GM19025 (cell line): ENCODE measurements around the gene NFIX.
A peak's percentile ranks its signal among the peaks of the same experiment; 100 is the strongest.

Experiments
- ATAC-seq: cut with Tn5 transposase; IDR thresholded peaks from one replicate; pipeline ENCODE4 v1.9.1; 2021; ENCODE audit warnings: mild to moderate bottlenecking, low read depth, moderate library complexity; ENCODE audit not compliant: unreplicated experiment

NFIX gene

DNA sequence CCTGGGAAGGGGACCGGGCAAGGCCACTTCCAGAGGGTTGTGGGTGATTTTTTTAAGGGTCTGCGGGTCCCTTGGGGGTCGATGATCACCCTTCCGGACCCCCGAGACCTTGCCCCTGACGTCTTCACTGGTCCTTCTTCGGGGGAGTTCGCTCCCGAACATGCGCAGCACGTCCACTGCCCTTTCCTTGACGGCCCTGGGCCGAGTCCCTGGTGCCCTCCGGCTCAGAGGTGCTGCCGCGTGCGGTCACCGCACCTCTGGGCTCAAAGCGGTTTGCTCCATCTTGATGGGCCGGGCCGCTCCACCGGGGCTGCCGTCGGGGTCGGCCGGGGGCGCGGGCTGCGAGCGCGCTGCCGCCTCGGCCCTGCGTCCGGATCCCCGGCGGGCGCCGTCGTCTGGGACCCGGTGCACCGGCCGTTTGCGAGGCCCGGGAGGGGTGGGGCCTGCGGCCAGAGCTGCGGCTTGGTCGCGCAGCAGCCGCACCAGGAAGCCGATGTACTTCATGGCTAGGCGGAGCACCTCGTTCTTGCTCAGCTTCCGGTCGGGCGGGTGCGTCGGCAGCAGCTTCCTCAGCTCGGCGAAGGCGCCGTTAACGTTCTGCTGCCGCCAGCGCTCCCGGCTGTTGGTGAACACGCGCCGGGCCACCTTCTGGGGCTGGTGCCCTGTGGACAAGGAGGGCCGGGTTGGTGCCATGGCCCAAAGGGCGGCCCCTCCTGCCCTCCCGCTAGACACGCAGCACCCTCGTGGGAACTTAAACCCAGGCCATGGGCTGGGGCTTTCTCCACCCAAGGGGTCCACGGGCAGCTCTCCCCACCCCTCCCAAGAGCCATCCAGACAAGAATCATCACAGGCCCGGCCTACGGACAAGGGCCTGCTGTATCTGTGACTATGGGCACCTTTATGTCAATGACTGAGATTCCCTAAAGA, 104.1 kb downstream of the NFIX start:
- ATAC-seq: no peak

DNA sequence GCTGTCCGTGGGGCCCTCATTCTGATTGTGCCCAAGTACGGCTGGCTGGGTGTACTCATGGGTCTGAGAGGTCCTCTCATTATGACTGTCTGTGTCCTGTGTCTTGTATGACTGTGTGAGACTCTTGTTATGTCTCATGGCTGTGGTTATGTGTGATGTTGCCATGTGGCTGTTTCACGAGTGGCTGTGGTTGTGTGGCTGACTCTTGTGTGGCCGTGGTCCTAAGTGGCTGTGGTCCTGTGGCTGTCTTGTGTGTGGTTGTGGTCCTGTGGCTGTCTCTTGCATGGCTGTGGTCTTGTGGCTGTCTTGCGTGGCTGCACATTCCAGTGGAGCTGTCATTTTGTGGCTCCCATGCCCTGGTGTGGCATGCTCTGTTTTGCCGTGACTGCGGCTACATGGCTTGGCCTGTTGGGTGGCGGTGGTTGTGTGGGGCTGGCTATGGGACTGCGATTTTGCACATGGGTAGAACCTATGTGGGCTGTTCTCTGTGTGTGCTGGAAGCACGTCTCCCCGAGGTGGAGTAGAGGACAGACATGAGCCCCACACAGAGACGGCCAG, 104.8 kb downstream of the NFIX start:
- no peak for ATAC-seq

DNA sequence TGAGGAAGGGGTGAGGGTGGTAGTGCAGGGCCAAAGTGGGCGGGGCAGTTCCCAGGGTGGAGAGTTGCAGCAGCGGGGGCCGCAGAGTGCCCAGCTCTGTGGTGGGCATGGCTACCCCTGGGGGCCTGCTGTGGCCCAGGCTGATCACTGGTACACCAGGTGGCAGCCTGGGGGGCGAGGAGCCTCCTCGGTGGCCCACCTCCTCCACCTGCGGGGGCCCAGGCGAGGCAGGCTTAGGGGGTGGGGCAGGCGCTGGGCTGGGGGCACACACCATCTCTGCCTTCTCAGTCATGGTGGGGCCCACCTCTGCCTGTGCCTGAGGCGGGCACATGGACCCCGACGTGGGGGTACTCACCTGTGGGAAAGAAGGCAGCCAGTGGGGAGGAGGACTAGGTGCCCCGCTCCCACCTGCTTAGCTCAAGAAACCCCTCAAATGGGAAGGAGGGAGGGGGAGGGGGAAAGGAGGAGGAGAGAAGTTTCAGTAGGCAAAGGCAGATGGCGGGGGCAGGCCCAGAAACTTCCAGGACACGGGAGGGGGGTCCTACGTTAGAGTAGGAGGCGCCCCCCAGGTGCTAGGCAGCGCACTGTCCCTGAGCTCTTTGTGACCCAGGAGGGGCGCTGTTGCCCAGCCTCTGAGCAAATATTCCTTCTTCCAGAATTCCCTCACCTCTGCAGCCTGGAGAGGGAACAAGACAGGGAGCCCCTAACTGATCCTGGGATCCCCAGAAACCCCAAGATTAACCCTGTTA, 105.7 kb downstream of the NFIX start:
- no peak for ATAC-seq

DNA sequence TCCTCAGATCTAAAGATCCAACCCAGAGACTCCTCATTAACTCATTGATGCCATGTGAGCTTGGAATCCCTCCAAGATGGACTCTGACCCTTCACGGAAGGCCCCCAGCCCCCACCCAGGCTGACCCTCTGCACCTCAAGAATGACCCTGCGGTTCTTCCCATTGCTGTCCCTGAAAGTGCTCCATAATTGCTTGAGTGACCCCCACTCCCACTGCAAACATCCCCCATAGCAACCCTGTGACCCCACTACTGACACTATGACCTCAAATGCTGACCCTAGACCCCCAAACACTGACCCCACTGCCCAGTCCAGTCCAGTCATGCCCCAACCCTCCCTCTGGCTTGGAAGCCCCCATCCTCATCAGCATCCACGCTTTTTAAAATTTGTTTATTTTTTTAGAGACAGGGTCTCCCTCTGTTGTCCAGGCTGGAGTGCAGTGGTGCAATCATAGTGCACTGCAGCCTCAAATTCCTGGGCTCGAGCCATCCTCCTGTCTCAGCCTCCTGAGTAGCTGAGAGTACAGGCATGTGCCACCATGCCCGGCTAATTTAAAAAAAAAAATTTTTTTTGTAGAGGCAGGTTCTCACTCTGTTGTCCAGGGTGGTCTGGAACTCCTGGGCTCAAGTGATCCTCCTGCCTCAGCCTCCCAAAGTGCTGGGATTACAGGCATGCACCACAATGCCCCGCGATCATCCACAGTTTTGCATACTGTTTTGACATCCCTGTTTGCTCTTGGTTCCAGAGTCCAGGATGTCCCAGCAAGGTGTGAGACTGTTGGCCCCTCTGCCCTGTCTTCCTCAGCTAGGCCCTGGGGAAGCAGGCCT, 106.5 kb downstream of the NFIX start:
- no peak for ATAC-seq

DNA sequence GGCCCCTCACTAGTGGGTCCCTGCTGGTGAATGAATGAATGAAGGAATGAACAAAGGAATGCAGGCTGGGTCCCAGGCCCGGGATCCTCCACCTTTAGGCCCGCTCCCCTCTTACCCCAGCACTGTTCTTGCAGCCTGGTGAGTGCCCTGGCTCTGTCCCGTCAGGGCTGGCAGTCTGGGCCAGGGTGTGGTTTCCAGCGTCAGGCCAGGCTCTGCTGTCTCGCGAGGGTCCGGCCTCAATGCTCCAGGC, 107.1 kb downstream of the NFIX start:
- no peak for ATAC-seq

DNA sequence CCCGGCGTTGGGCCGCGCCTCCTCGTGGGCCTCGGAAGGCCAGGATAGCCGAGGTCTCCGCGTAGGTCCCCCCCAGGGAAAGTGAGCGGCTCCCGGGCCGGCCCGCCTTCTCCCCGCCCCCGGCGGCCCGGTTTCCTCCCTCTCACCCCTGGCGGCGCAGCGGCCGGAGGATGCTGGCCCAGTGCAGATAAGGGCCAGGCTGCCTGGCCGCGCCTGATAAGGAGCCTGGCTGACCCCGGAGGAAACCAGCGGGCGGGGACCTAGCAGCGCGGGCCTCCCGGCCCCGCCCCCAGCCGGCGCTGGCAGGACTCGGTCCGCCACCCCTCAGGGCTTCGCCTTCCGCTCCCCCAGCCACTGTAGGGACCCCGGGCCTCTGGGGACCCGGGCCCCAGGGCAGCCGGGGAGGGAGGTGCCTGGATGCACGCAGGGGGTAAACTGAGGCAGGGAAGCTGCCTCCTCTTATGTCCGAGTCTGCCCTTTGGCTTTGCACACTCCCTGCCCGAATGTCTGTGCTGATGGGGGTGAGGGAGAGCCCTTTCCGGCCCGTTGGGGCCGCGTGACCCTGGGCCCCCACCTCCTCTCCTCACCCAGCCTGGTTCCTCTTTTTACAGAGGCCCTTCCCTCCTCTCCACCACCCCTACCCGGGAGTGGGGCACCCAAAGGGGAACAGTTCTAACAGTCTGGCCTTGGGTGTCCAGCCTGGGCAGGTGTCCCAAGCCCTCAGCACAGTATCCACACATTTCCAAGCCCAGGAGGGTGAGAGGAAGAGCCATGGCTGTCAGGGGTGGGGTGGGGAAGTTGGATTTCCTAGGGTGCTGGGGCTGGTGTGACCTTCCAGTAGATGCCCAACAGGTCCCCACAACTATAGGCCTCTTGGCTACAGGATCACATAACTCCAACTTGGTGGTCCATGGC, 107.6 kb downstream of the NFIX start, which contains the start of gene LYL1:
LYL1 (minus strand) TSS at position 193 of the 915 bp plus-strand sequence. CDS start 1,687 bp downstream, outside the sequence.
- ATAC-seq: peak; percentile 33

DNA sequence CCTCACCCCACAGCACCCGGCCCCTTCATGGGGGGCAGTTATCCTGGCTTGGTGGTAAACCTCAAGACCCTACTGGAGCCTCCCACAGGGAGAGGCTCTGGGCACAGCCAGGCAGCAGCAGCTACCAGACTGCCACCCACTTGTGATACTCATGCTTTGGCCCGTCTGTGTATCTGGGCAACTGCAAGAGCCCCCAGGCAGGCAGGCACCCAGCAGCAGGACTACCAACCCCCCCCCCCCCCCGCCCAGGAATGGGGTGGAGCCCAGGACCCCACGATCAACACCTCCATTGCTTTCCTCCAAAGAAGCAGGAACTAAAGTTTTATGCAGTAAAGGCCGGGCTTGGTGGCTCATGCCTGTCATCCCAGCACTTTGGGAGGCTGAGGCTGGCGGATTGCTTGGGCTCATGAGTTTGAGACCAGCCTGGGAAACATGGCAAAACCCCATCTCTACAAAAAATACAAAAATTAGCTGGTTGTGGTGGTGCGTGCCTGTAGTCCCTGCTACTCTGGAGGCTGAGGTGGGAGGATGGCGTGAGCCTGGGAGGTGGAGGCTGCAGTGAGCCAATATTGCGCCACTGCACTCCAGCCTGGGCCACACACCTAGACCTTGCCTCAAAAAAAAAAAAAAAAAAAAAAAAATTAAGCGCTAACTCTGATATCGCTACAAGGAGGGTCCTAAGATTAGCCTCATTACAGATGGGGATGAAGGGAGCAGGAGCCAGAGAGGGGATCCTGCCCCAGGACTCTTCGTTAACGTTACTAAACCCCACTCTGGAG, 108.5 kb downstream of the NFIX start:
- no peak for ATAC-seq

DNA sequence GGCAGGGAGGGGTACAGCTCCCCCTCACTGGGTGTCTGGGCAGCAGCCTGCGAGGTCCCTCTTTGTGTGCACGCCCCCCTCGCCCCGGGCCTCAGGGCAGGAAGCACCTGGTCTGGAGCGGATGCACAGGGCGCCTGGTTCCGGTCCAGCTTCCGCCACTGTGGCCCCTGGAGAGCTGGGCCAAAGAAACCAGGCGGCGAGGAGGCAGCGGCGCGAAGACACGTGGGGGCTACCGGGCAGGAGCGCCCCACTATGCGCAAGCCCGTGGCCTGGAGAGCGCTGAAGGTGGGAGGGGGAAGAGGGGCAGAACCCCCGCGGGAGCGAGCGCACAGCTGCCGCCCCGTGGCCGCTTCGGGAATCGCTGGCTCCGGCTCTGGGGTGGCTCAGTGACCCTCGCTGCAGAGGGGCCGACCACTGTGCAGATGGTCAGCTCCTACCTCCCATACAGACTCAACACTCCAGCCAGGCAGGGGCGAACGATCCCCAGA, 109.1 kb downstream of the NFIX start:
- ATAC-seq: no peak

DNA sequence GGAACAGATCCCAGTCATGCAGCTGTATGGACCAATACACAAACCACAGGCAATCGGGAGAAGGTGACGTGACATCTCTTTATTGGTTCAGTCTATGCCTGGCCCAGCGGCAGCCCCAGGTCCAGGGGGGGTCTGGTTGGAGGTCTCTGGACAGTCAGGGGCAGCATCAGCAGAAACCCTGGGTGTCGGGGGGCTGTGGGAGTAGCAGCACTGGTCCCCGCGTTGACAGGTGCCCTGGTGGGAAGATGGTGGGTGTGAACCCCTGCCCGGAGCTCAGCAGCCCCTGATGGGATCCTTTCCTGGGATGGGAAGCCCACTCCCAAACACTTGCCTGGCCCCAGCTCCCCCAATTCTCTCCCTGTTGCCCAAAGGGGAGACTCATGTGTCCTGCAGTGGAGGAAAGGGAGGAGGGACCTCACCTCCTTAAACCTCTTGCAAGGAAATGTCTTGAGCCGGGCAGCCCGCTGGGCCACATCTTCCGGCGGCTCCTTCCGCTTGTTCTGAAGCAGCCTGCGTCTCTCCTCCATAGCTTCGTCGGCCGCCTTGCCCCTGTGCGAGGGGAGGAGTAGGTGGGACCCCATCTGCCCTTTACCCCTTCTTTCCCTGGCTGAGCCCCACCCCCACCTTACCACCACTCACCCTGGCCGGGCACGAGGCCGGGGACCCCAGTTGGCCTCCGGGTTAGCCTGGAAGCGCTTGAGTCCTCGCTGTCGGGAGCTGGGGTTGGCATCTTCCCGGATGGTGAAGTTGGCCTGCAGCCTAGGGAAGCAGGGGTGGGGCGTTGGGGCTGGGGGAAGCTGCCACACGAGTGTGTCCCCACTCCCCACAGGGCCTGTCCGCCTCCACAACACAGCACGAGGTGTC, 109.8 kb downstream of the NFIX start:
- ATAC-seq: no peak

DNA sequence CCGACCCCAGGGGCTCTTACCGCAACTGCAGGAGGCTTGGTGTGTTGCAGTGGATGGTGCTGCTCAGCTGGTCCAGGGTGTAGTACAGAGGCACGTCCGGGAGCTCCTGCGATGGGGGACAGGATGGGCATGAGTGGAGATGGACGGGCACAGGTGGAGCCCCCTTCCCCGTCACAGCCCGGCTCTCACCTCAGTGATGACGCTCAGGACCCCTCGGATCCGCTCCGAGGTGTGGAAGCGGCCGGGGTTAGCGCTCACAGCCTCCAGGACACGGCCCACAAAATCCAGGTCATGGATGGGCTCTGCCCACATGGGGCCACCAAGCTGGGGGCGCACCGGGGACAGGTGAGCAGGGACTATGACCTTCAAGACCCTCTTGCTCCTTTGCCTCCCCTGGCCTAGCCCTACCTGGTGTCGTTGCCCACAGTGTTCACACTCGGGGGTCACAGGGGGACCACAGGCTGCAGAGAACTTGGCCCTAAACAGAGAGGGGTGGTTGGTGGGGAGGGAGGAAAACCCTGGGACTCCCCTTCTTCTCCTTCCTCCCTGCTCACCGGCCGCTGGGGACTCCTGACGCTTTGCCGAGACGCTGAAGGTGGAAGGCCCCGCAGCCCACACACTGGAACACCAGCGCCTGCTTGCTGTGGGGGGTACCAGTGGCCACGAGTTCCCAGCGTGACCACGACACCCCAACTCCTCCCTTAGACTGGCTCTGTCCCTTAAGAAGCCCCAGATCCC, 114.3 kb downstream of the NFIX start:
- no peak for ATAC-seq

DNA sequence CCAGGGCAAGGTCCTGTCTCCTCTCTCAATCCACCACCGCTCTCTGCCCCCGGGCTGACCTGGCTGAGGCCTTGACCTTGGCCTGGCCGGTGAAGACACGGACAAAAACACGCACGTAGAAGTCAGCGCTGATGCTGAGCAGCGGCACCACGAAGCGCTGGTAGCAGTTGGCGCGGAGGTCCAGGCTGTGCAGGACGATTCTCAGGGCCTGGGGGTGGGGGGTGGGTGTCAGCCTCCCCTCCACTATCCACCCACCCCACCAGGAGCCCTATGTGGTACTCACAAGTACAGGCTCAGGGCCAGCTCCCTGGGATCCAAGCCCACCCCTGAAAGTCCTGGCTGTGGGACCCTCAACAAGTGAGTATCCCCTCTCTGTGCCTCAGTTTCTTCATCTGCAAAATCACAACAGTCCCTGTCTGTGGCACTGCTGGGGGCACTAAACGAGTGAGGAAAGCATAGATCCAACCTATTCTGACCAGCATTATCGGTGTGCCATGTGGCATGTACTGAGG, 114.9 kb downstream of the NFIX start:
- ATAC-seq: no peak

DNA sequence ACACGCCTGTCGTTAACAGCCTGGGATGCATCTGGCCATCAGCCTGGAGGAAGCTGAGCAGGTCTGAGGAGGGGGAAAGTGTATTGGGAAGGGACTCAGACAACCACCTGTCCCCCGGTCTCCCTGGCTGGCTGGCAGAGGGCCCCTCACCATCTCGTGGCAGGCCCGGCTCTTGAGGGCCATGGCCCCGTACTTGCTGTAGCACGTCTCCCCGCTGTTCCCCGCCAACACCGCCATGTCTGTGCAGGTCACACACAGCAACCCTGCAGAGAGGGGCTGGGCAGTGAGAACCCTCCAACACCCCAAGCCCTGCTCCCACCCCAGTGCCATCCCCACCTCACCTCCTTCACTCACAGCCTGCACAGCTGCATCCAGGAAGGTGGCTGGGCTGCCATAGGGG, 117.3 kb downstream of the NFIX start:
- ATAC-seq: no peak

DNA sequence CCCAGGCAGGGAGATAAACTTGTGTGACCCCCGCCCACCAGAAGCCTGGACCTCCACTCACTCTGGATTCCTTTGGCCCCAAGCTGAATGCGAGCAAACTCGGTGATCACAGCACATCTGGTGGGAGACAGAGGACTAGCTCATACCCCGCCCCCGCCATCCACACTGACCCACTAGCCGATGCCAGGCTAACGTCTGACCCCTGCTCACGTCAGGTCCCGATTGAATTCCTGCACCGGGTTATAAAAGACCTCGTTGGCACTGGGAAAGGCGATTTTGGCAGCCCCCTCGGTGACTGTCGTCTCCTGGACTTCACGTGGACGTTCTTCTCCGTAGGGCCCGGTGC, 120.6 kb downstream of the NFIX start:
- ATAC-seq: no peak

DNA sequence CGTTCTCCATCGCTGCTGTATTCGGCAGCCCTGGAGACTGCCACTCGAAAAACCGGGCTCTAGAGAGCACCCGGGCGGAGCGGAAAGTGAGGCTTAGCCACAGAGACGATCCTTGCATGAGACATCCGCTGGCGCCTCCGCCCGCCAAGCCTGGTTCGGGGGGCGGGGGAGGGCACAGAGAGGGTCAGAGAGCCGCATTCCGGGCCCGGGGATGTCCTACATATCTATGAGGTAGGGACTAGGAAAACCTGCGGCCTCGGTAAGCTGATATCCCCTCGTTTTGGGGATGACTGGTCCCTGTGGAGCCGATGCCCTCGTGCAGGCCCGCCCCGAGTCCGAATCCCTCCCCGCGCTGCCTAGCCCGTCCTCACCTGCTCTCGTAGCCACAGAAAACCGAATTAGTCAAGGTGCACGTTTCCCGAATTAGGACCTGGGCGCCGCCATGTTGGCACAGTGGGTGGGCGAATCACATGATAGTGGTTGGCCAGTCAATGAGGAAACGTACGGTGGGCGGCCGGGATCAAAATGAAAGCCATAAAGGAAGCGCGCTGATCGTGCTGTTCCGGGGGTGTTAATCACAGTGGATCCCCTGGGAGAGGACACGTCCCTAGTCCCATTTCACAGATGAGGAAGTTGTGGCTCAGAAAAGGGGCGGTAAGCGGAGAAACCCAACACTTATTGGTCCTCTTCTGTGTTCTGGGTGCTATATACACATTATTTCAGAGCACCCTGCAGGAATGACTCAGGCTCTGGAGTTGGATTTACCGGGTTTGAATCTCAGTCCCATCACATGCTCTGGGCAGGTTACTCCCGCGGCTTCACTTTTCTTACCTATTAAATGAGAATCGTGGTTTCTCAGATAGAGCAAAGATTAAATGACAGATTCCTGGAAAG, 121.3 kb downstream of the NFIX start, which contains the start of gene TRMT1:
TRMT1 (minus strand) TSS at position 459 of the 894 bp plus-strand sequence; CDS start at position 118, 341 bp downstream.
- ATAC-seq: no peak

DNA sequence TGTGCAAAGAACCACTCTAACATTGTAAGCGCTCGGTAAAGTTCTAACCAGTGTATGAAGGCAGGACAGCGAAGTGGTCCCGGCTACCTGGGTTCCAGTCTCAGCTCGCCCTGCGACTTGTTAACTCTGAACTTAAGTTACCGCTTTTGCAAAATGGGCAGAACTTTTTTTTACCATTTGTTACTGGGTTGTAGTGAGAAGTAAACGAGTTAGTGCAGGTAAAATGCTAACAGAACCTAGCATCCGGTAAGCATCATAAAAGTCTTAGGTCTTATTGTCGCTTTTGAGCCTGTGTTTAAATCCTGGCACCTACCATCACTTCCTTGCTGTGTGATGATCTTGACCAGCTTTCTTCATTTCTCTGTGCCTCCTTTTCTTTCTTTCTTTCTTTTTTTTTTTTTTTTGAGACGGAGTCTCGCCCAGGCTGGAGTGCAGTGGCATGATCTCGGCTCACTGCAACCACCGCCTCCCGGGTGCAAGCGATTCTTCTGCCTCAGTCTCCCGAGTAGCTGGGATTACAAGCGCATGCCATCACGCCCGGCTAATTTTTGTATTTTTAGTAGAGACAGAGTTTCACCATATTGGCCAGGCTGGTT, 122.0 kb downstream of the NFIX start:
- no peak for ATAC-seq
